ENCODE measurements around the gene TMEM37.
A peak's percentile ranks its signal among the peaks of the same experiment; 100 is the strongest.

The TMEM37 gene

DNA sequence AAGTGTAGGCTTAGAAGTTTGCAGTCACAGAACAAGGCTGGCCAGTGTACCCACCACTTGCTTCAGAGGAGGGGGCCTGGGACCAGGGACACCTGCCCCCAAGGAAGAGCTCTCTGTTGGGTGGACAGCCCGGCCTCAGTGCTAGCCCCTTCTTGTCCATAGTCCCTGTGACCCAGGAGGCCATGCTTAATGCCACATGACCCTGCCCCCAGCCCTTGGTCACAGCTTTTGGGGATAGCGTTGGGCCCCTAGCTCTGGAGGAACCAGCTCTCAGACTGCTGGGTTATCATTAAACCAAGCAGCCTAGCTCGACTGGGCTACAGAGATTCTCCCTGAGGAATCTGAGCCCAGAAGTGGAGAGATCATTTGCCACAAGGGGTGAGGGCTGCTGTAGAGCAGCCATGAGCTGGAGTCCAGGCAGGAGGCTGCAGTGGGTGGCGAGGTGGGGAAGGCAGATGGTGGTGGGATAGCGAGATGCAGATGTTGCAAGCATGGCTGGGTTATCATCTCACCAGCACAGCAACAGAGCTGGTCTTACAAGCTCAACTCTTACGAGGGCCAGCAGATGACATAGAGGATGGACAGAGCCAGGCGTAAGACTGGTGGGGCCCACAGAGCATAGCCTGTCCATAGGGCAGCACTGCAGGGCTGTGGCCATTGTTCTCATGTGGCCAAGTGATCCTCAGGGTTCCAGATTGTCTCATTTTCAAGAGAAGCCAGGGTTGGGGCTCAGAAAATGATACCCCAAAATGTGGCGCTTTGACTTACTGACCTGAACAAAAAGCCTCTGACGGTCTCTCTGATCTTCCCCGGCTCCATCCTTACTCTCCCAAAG, 7.2 kb upstream of the TMEM37 start:
- no peak overlapping the region for H3K4me3 ChIP-seq (replicated peaks; ENCODE audit: low read depth, low read length)
- DNase-seq (ENCODE audit: low read depth): no peak
- TF ChIP-seq, protein P1, sequence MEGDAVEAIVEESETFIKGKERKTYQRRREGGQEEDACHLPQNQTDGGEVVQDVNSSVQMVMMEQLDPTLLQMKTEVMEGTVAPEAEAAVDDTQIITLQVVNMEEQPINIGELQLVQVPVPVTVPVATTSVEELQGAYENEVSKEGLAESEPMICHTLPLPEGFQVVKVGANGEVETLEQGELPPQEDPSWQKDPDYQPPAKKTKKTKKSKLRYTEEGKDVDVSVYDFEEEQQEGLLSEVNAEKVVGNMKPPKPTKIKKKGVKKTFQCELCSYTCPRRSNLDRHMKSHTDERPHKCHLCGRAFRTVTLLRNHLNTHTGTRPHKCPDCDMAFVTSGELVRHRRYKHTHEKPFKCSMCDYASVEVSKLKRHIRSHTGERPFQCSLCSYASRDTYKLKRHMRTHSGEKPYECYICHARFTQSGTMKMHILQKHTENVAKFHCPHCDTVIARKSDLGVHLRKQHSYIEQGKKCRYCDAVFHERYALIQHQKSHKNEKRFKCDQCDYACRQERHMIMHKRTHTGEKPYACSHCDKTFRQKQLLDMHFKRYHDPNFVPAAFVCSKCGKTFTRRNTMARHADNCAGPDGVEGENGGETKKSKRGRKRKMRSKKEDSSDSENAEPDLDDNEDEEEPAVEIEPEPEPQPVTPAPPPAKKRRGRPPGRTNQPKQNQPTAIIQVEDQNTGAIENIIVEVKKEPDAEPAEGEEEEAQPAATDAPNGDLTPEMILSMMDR (IDR thresholded peaks at IDR 0.05; ENCODE audit: low read length, missing control alignments): no peak

DNA sequence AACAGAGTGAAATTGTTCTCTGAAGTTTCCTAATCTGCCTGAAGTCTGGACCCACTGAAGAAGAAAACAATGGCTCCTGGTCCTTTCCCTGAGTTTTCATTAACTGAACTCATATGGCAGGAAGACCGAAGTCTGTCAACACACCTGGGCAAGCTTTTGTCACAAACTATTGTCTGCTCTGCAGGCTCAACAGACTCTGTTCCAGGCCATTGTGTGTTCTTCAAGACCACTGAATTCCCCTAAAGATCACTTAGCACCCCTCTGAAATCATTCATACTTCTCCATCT, 6.6 kb upstream of the TMEM37 start:
- H3K4me3 ChIP-seq (replicated peaks; ENCODE audit: low read depth, low read length): no peak overlapping the region
- TF ChIP-seq, protein P1 (IDR thresholded peaks at IDR 0.05; ENCODE audit: low read length, missing control alignments): no peak
- no peak for DNase-seq (ENCODE audit: low read depth)

DNA sequence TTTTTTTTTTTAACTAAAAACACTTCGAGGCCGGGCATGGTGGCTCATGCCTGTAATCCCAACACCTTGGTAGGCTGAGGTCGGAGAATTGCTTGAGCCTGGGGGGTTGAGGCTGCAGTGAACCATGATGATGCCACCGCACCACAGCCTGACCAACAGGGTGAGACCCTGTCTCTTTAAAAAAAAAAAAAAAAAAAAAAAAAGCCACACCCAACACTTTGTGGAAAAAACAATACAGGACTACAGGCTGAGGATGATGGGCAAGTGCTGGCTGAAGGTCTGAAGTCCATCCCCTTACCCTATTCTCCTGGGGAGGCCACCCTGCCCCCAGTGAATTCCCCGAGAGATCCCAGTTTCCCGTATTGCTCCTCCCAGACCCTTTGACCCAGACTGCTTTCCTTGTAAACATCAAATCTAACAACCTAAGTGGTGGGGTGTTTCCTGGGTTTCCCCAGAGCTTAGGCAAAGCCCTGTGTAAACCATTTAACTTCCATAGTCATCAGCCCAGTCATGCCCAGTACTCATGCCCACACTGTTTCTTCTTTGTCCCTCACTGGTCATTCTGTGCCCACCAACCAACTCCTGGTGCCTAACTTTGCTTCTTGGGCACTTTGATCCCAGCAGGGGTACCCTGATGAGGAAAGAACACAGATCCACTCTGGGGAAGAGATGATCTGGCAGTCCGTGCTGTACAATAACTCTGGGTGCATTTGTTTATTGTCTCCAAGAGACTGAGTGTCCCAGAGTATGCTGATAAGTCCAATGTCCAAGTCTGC, 5.8 kb upstream of the TMEM37 start:
- DNase-seq (ENCODE audit: low read depth): no peak

DNA sequence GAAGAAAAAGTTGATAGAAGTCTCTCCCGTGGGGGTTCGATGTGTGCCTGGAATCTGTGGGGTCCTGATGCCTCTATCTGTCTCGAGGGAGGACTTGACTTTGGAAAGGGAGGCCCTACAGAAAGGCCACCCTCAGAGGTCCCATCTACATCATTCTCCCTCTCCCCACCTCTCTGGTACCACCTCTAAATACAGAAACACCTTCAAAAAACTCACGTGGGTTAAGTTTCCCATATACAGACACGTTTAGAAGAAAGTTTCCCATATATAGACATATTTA, 5.3 kb upstream of the TMEM37 start:
- TF ChIP-seq, protein P1 (IDR thresholded peaks at IDR 0.05; ENCODE audit: low read length, missing control alignments): no peak
- no peak for DNase-seq (ENCODE audit: low read depth)
- H3K4me3 ChIP-seq (replicated peaks; ENCODE audit: low read depth, low read length): no peak overlapping the region

More for the DNA sequence above, 5.8 kb upstream of the TMEM37 start:
- TF ChIP-seq, protein P1 (IDR thresholded peaks at IDR 0.05; ENCODE audit: low read length, missing control alignments): no peak
- no peak overlapping the region for H3K4me3 ChIP-seq (replicated peaks; ENCODE audit: low read depth, low read length)

DNA sequence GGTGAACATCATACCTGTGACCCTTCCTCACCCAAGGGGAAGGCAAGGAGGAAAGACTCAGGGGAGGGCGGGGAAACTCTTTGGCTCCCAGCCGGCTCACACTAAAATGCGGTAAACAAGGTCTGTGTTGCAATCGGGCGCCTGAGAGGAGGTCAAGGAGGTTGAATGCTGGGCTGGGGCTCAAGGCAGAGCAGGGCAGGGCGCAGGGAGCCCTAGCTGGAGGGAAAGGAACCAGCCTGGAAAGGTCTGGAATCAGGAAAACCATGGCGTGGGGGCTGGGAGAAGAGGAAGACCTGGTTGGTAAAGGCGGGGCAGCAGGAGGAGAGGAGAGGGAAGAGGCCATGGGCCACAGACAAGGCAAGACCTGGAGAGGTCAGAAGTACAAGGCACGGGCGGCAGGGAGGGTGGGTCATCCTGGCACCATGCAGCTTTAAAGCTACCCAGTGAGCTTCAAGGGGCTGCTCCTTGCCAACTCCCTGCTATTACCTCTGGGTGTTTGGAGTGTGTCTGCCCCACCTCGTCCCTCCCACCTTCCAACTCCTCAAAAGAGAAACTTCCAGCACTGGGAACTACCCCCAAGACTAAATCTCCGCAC, 4.8 kb upstream of the TMEM37 start:
- no peak overlapping the region for H3K4me3 ChIP-seq (replicated peaks; ENCODE audit: low read depth, low read length)
- TF ChIP-seq, protein P1 (IDR thresholded peaks at IDR 0.05; ENCODE audit: low read length, missing control alignments): no peak
- peak; percentile 51 for DNase-seq (ENCODE audit: low read depth)

DNA sequence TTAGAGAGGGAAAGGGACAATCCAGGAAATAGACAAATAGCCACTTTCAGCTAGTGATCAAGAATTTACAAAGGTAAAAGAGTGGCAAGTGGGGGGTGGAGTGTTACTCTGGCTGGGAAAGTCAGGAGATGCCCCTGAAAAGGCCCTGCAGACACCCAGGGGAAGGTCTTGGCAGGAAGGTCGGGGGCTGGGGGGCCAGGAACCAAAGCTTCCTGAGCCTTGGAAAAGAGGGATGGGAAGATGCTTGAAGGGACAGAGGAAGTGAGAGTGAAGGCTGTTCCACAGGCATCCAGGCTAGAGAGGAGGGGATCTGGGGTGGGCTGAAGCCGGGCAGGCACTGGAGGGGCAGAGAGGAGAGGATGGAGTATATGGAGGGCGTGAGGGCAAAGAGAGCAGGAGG, 3.9 kb upstream of the TMEM37 start:
- TF ChIP-seq, protein P1 (IDR thresholded peaks at IDR 0.05; ENCODE audit: low read length, missing control alignments): no peak
- DNase-seq (ENCODE audit: low read depth): no peak
- H3K4me3 ChIP-seq (replicated peaks; ENCODE audit: low read depth, low read length): no peak overlapping the region
